Fibroblast of villous mesenchyme (primary cell): ENCODE results near the gene UBIAD1. TPM values are rescaled to one million over a fixed set of nuclear protein-coding genes. Genes with fewer than 3 reads are reported as not detected.

Experiments used
- DNase-seq: peaks from one replicate; pipeline ENCODE4 v3.0.0-alpha.2; 2010; ENCODE audit warnings: low read depth
- H3K4me3 ChIP-seq: 2 replicates; pipeline ENCODE4 v1.5.1; 2011; ENCODE audit warnings: low read depth, mild to moderate bottlenecking, low read length
- total RNA-seq: library from RNA; depleted of rRNA; stranded (reverse); fragments of >200 nt; gene quantifications from 2 replicates; pipeline ENCODE4 v1.2.3, GENCODE V29; 2012
- TF ChIP-seq, protein P1 (sequence below): IDR thresholded peaks from 2 replicates; pipeline ENCODE4 v1.5.1; 2012; ENCODE audit warnings: low read depth, mild to moderate bottlenecking, low read length; ENCODE audit not compliant: insufficient read depth

Gene UBIAD1
- total RNA-seq, 1 donor, result 9.5 TPM

DNA sequence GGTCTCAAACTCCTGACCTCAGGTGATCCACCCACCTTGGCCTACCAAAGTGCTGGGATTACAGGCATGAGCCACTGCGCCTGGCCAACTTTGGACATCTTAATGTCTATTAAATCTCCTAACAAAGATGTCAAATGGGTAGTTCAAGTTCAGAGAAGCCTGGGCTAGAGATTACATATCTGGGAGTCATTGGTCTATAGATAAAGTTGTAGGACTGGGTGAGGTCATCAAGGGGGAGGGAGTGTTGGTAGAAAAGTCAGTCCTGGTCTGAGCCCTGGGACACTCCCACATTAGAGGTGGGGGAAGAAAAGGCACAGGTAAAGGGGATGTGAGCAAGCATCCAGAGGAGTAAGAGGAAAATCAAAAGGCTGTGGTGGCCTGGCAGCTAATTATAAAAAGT, 6.6 kb downstream of the UBIAD1 start:
- no peak overlapping the region for H3K4me3 ChIP-seq
- no peak for DNase-seq
- TF ChIP-seq, protein P1, sequence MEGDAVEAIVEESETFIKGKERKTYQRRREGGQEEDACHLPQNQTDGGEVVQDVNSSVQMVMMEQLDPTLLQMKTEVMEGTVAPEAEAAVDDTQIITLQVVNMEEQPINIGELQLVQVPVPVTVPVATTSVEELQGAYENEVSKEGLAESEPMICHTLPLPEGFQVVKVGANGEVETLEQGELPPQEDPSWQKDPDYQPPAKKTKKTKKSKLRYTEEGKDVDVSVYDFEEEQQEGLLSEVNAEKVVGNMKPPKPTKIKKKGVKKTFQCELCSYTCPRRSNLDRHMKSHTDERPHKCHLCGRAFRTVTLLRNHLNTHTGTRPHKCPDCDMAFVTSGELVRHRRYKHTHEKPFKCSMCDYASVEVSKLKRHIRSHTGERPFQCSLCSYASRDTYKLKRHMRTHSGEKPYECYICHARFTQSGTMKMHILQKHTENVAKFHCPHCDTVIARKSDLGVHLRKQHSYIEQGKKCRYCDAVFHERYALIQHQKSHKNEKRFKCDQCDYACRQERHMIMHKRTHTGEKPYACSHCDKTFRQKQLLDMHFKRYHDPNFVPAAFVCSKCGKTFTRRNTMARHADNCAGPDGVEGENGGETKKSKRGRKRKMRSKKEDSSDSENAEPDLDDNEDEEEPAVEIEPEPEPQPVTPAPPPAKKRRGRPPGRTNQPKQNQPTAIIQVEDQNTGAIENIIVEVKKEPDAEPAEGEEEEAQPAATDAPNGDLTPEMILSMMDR, result no peak

DNA sequence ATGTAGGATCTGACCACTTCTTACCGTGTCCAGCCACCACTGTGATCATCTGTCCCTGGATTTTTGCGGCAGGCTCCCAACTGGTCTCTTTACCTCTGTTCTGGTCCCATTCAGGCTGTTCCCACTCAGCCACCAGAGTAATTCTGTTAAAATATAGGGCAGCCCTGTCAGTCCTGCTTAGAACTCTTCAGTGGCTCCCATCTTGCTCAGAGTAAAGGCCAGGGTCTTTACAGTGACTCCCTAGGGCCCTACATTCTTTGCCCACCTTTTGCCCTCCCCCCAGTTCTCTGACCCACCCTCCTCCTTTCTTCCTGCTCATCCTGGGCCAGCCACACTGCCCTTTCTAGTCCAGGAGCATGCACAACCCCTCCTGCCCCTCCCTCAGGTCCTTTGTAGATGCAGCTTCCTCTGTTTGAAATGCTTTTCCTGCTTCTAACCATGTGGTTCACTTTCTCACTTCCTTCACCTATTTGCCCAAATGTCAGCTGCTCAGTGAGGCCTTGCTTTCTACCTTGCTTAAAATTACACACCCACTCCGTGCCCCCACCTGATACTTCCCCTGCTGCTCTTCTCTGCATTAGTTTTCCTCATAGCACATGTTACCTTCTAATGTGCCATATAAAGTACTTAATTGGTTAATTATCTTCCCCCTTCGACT, 7.8 kb downstream of the UBIAD1 start:
- no peak for DNase-seq
- TF ChIP-seq, protein P1, result no peak
- H3K4me3 ChIP-seq, result no peak overlapping the region

DNA sequence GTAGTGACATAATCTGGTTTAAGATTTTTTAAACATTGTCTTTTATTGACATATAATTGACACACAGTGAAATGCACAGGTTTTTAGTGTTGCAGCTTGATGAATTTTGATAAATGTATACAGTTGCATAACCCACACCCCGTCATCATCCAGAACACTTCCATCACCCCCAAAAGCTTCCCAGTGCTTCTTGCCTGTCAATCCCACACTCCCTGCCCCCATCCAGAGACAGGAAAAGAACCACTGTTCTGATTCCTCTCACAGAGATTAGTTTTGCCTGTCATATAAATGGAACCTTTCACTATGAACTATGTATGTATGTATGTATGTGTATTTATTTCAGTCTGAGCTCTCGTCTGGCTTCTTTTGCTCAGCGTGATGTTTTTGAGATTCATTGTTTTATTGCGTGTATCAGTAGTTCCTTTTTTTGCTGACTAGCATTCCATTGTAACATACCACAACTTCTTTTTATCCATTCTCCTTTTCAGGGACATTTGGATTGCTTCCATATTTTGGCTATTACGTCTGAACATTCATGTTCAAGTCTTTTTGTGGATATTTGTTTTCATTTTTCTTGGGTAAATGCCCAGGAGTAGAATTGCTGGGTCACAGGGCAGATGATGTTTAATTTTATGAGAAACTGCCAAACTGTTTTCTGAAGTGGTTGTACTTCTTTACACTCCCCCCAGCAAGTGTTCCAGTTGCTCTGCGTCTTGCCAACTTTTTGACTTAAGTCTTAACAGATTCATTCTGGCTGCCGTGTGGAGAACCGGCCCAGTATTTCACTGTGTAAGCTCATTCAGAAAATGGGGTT, 8.7 kb downstream of the UBIAD1 start:
- H3K4me3 ChIP-seq, result no peak overlapping the region
- DNase-seq, result peak; percentile 86
- TF ChIP-seq, protein P1, result no peak

DNA sequence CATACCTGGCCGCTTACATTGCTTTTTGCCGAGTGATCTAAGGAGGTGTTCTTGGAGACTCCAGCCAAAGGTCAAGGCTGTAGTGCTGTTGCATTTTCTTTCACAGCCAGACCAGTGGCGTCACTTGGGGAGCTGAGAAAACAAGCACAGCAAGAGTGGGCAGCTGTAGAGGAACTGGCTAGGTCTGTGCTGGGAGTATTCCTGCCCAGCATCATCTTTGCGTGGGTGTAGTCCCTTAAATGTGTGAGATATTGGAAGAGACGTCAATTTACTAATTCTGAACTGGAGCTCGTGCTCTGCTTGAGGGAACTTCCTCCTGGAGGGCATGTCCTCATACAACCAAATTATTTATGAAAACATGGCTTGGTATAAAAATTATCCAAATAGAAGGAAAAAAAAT, 10.2 kb downstream of the UBIAD1 start:
- DNase-seq, result no peak
- no peak overlapping the region for H3K4me3 ChIP-seq
- TF ChIP-seq, protein P1, result no peak

DNA sequence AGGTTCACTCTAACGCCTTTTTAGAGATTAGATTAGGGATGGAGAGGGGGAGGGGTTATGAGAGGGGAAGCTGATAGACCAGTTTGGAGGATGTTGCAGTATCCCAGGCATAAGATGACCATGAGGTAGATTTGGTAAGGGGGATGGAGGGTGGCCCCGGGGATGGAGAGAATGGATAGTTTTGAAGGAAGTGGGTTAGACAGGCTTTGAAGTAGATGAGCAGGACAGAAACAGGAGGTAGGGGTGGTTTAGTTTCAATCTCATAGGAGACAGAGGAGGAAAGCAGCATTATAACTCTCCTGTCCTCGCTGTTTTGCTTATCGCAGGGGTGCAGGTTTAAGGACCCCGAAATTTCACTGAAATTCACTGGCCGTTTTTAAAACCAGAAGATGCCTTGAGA, 11.8 kb downstream of the UBIAD1 start:
- TF ChIP-seq, protein P1, result no peak
- DNase-seq, result no peak
- no peak overlapping the region for H3K4me3 ChIP-seq

DNA sequence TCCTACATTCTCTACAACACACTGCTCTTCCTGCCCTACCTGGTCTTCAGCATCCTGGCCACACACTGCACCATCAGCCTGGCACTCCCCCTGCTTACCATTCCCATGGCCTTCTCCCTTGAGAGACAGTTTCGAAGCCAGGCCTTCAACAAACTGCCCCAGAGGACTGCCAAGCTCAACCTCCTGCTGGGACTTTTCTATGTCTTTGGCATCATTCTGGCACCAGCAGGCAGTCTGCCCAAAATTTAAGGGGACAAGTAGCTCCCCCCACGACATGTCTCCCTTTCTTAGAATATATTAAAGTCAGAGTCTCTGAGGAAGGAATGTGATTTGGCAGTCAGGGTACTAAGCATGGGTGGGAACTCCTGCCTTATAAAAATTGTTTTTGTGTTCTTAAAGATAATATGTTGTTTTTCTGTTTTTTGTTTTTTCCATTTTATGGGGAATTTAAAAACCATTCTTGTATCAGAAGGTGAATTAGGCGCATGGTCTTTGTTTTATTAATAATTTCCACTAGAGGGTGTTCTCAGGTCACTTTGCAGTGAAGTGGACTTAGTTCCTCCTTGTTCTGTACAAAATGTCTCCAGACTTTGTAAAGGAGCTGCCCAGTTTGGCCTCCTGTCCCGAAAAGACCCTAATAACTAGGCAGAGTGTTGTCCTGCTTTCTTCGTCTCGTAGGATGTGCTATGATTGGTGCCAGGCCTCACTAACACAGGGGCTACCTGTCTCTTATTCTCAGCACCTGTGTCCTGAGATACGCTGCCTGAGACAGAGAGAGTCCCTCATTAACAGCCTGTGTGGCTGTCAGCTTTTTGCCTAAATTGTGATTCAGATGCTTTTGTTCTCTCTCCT, 13.1 kb downstream of the UBIAD1 start:
- no peak overlapping the region for H3K4me3 ChIP-seq
- TF ChIP-seq, protein P1, result peak; percentile 17
- DNase-seq, result peak; percentile 20
